OCI-LY3 (cell line): ENCODE data around the gene SHC2.

Source experiments
- EZH2phosphoT487 ChIP-seq: fragments of 200-600 bp; shearing (Covaris generic); IDR thresholded peaks from 2 replicates; pipeline ENCODE4 v1.6.1; 2018; ENCODE audit warnings: antibody characterized with exemption, mixed run types, low read depth
- TF ChIP-seq, protein P1 (sequence below): fragments of 200-600, 300-600 bp; sonication (generic); IDR thresholded peaks from 2 replicates; pipeline ENCODE4 v1.5.1; 2014; ENCODE audit warnings: antibody characterized with exemption, low read length, low read depth

- TF ChIP-seq, protein P1, sequence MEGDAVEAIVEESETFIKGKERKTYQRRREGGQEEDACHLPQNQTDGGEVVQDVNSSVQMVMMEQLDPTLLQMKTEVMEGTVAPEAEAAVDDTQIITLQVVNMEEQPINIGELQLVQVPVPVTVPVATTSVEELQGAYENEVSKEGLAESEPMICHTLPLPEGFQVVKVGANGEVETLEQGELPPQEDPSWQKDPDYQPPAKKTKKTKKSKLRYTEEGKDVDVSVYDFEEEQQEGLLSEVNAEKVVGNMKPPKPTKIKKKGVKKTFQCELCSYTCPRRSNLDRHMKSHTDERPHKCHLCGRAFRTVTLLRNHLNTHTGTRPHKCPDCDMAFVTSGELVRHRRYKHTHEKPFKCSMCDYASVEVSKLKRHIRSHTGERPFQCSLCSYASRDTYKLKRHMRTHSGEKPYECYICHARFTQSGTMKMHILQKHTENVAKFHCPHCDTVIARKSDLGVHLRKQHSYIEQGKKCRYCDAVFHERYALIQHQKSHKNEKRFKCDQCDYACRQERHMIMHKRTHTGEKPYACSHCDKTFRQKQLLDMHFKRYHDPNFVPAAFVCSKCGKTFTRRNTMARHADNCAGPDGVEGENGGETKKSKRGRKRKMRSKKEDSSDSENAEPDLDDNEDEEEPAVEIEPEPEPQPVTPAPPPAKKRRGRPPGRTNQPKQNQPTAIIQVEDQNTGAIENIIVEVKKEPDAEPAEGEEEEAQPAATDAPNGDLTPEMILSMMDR: no peak
- TF ChIP-seq EZH2phosphoT487: no peak
Measured at GRCh38 chr19:399370-399769, 61.5 kb downstream of the SHC2 start.
